ENCODE data around the gene TTC7B.

TTC7B gene

DNA sequence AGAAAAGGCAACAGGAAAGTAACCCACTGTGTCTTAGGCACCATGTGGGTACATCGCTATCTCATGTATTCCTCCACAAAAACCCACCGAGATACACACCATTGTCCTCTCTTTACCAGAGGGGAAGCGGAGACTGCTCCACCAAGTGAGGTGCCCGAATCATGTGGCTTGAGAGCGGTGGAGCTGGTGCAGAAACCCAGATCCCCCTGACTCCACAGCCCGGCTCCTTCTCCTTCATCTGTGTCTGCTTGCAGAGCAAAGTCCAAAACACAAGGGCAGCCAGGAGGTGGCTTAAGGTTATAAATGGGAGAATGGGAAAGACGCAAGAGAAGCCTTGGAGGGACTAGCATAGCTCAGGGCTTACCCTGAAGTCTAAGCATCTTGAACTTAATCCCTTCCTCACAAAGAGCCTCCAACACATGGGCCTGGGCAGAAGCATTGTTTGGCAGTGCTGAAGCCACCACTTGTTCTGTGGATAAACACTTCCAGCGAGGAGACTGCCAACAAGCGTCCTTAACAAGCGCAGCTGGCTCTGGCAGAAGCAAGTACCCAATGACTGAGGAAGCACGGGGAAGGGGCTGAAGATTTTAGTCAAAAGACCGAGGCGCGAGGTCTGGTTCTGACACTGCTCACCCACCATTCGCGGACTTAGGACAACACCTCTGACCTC, 83.0 kb downstream of the TTC7B start:
- DNase-seq, result no peak

DNA sequence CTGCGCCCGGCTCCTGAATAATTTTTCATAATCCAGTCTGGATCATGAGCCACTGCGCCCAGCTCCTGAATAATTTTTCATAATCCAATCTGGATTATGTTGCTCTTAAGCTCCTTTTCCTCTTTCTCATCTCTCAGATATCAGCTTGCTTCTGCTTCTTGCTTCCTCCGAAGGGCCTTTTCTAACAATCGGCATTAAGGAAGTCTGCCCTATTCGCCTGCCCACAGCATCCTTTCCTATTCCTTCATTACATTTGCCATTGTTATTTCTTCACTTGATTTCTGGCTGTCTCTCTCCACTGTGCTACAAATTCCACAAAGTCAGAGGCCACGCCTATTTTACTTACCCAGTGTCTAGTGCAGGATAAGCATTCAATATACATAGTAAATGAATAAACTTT, 83.5 kb downstream of the TTC7B start:
- DNase-seq, result no peak

DNA sequence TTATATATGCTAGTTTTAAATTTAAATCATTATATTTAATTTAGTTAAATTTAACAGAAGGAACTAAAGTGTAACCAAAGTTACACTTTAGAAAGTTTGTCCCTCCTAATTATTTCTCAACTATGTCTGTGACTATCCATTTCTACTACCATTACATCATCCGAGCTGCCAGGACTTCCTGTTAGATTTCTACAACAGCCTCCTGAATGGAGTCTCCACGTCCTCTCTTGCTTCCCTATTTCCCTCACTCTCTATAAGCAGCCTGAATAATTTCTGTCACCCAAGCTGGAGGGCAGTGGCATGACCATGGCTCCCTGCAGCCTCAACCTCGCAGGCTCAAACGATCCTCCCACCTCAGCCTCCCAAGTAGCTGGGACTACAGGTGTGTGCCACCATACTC, 84.1 kb downstream of the TTC7B start:
- DNase-seq, result no peak

DNA sequence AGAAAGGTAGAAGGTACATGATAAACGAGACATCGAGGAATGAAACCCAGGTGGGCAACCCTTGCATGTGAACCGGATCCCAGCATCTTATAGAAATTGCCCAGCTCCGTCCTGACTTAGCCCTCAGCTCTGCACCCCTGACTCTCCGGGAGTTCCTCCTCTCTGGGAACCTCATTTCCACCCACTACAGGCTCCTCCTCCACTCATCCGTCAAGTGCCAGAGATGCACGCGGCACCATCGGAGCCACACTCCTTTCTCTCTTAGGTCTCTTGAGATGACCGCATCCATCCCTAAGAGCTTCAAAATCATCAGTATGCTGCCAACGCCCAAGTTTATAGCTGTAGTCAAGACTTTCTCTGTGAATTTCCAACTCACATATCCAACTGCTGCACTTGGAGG, 84.7 kb downstream of the TTC7B start:
- no peak for DNase-seq

DNA sequence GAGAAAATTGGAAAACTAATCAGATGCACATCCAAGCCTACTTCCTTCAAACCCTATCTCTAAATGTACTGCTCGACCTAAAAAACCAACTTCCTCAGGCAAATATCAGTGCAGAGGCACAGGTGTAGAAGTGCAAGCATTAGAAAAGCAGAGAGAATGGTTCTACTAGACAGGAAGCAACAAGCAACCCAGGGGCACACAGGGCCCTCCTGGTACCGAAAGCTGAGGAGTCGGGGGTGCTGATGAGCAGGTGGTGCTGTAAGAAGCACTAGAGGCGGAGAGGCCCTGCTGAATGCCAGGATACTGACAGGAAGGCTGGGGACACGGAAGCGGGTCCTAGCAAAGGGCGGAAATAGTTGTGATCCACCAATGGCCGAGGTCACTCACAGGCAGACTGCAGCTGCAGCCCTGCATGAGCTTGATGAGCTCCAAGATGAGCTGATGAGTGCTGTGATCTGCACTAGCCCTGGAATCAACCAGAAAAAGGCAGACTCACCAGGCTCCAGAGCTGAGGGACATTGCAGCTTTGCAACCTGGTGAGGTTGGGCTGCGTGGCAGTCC, 85.9 kb downstream of the TTC7B start:
- DNase-seq, result no peak

DNA sequence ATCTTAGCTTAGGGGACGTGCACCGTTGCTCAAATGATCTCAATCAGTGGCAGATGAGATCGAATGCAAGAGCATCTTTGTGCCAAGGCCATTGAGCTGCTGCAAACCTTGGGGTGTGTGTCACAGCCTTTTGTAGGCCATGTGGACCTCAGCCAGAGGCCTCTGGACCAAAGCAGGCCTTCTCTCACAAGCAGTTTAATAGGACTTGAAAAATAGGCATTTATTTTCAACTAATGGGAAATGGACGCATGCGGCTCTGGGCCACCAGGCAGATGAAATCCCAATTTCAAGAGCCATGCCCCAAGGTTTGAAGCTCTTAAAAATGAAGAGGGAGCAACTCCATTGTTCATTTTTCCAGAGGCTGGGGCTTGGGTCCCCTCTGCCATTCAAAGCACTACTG, 87.3 kb downstream of the TTC7B start:
- no peak for DNase-seq

DNA sequence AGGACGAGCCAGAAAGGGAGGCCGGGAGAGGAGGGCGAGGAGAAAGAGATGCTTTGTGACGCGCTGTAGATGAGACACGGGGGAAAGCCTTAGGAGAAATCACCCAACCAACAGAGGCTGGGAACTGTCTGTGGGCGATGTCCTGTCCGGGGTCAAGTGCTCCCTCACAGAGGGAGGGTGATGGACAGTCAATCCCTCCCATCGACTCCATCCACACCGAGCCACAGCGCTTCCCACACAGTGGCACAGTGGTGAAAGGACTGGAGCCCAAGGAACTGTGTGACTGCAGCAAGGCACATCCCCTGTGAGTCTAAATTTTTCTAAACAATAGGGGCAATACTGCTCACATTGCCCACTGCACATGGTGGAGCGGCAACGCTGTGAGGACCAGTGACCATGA, 89.1 kb downstream of the TTC7B start:
- no peak for DNase-seq

DNA sequence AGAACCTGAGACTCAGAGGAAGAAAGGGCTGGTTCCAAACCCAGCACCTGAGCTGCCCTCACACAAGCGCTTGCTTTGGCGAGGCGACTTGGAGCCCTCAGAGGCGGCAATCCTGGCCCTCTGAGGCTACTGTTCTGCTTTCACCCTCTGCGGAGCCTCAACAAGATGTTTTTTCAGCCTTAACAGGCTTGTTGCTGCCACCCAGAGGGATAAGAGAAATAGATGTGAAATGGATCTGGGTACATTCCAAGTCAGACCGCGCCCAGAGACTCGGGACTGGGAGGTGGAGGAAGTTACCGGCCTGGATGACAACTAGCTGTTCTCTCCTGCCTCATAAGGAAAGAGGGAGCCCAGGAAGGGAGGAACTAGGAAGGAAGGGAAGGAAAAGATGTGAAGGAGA, 89.6 kb downstream of the TTC7B start:
- no peak for DNase-seq

DNA sequence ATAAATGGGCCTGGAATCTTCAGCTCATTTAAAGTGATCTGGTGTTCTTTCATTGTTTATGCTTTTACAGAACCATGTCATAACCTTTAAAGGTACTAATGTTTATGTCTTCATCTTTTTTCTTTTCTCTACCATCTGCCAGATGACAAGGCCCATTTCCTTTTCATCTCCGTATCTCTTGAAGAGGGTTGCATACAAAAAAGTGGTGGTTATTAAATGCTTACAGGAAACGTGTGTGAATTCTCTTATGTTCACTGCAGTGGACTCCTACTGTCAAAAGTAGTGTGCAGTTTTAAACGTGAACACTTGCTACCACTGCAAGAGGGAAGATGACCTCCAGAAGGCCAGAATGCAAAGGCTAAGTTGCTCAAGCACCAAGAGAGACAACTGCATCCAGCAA, 91.4 kb downstream of the TTC7B start:
- DNase-seq, result no peak

DNA sequence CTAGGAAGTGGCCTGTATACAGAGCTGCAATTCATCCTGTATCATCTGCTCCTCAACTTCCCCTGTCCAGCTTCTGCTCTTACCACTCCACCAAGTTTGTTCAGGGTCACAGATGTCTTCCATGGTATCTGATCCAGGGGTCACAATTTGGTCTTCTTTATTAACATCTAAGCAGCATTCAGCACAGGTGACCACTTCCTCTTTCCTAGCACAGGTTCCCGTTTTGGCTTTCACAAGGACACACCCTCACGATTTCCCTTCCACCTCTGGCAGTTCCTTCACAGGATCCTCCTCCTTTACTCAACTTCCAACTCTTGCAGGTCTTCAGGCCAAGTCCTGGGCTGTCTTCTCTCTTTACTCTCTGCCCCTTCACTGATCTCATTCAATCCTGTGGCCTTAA, 93.6 kb downstream of the TTC7B start:
- DNase-seq, result no peak

DNA sequence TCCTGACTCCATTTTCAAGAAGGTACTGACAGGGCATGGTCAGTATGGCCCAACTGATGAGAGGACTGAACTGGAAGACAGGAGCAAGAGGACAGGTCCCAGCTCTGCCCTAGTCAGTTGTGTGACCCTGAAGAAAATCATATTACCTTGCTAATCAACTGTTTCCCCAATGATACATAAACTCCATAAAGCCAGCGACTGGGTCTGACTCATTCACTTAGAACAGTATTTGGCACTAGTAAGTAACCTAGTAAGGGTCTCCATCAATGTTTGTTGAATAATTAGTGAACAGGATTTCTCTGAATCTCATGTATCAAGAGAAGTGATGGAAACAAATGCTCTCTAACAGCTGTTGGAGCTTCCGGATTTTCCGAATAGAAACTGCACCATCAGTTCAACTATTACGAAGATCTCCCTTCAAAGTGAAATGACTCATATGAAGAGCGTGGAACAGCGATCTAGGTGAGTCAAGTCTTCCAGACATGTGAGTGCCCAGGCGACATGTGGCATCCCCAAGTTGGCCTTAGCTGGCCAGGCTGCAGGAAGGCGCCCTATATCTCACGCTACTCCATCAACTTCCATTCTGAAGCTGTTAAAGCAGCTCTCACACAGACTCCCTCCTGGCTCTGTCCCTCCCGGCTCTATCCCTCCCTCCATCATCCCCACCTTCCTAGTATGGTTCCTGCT, 94.5 kb downstream of the TTC7B start:
- no peak for DNase-seq

DNA sequence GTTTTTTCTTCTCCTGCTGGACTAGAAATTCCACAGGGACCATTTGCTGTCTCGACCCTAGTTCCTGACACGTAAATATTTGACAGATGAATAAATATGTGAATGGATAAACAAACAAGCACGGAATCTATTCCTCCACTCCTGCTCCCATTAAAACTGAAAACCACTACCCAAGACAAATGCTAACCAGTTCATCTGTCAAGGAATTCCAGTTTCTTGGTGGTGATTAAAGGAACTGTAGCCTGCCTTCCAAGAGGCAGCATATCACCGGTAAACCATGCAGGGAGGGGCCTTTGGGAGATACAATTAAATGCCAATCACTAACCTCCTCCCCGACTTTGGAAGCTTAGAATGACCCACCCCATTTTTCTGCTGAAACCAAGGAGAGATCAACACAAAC, 95.4 kb downstream of the TTC7B start:
- no peak for DNase-seq

DNA sequence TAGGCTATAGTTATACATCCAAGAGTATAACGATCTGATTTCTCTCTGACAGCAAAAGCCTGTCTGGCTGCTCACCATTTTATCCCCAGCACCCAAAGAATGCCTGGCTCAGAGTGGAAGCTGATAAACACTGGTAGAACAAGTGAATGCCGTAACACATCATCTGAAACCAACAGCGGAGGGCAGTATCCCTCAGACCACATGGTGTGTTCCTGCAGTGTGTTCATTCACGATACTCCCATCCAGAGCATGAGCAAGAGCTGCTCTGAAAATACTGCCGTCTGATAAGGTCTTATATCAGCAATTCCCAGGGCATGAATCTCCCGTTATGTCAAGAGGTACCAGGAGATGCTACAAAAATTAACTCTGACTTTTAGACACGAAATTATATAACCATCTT, 95.9 kb downstream of the TTC7B start:
- DNase-seq, result no peak

DNA sequence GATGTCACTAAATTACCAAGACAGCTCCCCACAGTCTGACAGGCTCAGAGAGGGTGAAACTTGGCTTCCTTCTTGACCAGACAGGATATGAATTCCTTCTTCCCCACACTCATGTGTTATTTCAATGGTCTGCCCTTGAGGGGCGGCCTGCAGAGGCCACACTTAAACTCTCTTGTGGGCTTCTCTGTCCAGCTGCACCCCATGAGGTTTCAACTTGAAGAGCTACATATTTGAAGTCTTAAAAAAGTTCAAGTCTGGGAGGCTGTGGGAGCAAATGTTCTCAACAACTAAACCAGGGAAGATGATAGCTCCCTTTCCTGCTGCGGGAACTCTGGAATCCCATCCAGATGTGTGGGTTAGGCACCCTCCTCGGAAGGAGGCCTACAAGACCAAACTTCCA, 98.3 kb downstream of the TTC7B start:
- DNase-seq, result no peak

DNA sequence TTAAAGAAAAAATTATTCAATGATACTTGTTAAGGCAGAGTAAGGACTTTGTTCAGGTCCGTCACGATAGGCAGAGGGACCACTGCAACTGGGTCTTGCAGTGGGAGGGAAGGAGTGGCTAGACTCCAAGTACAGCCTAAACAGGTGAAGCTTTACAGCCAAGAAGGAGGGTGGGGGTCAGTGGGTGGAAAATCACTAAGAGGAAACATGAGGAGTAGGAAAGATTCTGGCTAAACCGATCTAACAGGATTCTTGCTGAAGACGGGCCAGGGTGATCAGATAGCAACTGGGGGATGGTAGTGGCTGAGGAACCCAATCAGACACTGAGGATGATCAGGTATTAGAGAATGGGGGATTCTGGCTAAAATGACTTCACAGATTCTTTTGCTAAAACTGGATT, 100.2 kb downstream of the TTC7B start:
- DNase-seq, result no peak

DNA sequence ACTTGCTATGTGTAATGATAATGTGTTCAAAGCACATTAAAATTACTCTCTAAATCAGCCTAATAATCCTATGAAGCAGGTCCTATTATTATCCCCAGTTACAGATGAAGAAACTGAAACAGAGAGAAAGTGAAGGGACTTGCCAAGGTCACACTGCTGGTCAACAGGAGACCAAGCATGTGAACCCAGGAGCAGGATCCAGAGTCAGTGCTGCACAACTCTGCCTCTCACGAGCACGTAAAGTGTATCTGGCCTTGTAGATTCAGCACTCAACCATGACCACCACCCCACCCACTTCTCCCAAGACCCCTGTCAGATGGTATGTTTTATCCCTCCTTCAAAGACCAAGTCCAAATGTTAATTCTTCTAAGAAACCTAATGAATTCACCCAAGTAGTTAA, 100.7 kb downstream of the TTC7B start:
- DNase-seq, result no peak

DNA sequence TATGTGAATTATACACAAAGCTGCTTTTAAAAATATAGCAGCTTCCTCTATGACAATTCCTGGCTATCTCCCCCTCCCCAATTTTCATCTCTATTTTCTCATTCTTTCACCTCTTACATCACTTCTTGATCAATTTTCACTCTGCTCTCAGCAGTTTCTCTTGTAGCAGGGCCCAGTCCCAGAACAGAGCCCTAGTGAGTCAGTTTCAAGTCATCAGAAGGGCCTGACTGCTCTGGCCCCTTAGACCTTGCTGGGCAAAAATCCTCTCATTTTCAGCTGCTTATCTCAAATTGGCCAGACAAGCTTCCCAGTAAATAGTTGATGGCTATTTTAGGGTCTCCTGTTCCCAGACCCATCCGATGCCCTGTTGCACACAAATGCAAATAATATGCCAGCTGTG, 101.4 kb downstream of the TTC7B start:
- no peak for DNase-seq

DNA sequence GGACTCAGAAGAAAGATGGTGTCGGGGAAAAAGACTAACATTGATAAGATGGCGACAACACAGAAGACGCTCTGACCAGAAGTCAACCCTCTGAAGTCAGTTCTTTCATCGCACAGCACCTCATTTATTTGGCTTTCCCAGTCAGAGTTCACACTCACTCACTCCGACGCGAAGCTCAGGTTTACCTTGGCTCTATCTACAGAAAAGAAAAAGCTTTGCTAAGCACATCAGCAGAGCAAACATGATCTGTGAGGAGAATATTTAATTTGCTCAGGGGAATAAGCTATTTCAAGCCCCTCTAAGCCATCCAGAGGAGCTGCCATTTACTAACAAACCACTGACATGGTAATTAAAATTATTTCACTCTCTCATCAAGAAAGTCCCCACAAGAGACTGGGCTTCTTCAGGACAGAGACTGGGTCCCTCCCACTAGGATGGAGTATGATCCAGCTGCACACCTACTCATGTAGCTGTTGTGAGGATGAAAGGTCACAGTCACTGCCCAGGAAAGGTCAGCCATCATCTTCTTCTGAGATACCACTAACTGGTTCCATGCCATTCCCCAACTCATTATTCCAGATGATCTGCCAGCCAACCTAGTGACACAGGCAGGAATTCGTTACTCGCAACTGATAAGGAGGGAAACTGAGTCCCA, 111.4 kb downstream of the TTC7B start:
- no peak for DNase-seq

DNA sequence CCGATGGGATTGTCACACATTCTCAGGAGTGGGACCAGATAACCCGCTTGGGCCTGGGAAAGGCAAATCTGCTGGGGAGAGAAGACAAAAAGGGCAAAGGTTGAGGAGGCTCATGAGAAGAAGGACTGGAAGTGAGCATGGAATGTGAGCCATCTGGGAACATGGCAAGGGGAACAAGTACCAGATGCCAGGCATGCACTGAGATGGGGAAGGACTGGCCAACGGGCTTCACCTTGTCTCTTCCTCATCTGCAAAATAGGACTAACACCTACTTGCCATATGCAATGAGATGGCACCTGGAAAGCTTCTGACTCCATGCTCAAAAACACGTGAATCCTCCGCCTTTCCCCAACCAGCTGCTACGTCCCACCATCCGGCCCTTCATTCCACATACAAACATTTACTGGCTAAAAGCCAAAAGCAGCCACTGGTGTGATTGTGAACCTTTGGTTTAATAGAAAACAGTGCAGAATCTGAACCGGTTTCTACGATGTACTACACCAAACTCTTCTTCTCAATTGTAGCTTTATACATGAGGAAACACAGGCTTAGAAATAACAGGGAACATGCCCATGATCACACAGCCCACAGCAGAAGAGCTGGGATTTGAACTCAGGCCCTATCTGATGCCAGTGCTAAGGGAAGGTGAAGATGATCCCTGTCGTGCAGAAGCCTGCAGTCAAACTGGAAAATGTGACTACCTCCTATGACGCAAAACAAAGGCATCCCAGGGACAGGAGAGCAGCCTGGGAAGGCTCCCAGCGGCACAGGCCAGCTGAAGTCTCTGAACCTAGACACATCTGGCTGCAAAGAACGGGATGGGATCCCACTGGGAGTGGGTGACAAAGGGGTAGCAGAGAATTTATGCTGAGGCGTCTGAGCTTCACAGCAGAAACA, 112.1 kb downstream of the TTC7B start:
- no peak for DNase-seq

DNA sequence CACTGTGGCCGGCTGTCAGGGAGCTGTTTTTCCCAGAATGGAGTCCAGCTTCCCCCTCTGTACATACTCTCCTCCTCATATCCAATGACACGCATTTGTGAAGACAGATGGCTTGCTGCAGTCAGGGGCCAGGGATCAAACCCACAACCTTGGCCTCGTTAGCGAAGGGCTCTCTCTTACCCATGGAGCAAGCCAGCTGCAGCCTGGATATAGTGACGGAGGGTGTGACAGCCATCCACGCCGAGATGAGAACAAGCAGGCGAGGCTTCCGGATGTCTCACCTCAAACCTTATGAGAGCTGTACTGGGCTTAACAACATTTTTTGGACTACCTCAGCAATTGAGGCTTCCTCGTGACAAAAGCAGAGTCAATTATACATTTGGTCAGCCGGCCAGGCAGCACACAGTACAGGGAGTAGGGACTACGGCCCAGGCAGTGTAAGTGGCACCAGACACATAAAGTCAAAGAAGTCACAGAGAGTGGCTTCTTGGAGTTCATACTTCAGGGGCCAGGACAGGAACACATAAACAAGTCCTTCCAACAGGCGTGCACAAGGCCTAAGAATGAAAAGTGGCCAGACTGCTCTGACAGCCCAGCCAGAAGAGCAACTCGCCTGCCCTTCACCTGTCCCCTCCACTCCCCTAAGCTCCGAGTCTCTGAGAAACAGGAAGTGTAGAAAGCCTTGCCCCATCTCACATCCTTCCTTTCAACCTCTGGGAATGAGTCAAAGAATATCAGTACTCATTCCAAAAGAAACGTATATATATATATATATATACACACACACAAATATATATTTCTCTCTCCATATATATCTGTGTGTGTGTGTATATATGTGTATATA, 115.1 kb downstream of the TTC7B start:
- no peak for DNase-seq

DNA sequence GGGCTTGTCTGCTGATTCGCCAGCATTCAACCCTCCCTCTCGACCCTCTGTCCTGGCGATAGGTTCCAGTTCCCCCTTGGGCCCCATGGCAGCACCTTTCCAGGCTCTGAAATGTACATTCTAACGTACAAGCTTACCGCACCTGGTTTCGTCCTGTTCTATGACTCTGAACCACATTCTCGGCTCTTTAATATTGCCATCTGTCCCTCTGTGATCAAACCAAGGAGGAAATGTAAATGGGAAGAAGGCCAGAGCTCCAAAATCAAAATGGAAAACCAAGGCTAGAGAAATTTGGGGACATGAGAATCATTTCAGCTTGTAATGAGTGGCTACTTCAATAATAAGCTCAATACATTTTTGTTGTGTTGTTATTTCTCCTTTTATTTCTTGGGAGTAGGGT, 117.2 kb downstream of the TTC7B start:
- no peak for DNase-seq

DNA sequence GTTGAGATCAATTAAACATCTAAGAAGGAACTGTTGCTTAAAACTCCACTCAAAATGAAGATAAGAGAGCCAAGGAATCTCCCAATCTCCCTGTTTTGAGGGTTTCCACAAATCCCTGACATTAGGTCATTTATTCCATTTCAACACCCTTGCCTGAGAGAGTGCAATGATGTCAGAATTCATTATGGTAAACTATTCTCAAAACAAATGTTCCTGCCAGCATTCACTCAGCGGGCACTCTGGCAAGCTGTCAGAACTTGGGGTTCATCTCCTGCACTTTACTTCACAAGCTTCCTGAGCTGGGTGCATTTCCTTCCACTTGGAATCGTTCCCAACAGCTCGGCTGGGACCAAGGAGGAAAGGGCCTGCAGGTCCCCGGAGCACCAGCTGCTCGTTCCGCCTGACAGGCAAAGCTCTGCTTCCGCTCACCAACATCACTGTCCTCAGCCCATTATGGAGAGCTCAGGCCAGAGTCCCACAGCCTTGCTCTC, 117.8 kb downstream of the TTC7B start:
- no peak for DNase-seq

All from activated CD8-positive, alpha-beta memory T cell treated with anti-CD3 and anti-CD28 coated beads for 24 hours (primary cell).